Measurements from ENCODE around the gene ANKRD13A. TPM values are rescaled to one million over a fixed set of nuclear protein-coding genes. Genes with fewer than 3 reads are reported as not detected.
"Not testable (repeated sequence)": the region's sequence is repeated elsewhere in the genome, so short reads cannot be mapped to it uniquely, and the experiment has no call there.

ANKRD13A gene
- total RNA-seq, 1 donor from 2014 or later = 37.6 TPM

DNA sequence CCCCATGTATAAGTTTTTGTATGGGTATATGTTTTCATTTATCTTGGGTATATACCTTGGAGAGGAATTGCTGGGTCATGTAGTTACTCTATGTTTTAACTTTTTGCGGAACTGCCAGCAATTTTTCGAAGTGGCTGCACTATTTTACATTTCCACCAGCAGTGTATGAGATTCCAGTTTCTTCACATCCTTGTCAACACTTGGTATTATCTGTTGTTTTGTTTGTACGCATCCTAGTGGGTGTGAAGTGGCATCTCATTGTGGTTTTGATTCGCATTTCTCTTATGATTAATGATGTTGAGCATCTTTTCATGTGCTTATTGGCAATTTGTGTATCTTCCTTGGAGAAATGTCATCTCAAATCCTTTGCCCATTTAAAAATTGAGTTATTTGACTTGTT lies 6.9 kb downstream of the ANKRD13A start:
- Mint-ChIP-seq H3K27me3 (ENCODE audit: low read depth) (no peaks in the 10 kb centered on the region), H3K36me3 (ENCODE audit: low read depth) (no peaks in the 10 kb centered on the region), H3K4me1 (ENCODE audit: low read depth) (peaks cover 9% of the 10 kb centered on the region), H3K4me3 (ENCODE audit: unreplicated experiment) (no peak overlapping the region), H3K27ac (ENCODE audit: unreplicated experiment) (no peak overlapping the region), H3K9me3 (ENCODE audit: low read depth) (no peaks in the 10 kb centered on the region)
- TF ChIP-seq, protein P1, sequence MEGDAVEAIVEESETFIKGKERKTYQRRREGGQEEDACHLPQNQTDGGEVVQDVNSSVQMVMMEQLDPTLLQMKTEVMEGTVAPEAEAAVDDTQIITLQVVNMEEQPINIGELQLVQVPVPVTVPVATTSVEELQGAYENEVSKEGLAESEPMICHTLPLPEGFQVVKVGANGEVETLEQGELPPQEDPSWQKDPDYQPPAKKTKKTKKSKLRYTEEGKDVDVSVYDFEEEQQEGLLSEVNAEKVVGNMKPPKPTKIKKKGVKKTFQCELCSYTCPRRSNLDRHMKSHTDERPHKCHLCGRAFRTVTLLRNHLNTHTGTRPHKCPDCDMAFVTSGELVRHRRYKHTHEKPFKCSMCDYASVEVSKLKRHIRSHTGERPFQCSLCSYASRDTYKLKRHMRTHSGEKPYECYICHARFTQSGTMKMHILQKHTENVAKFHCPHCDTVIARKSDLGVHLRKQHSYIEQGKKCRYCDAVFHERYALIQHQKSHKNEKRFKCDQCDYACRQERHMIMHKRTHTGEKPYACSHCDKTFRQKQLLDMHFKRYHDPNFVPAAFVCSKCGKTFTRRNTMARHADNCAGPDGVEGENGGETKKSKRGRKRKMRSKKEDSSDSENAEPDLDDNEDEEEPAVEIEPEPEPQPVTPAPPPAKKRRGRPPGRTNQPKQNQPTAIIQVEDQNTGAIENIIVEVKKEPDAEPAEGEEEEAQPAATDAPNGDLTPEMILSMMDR (IDR thresholded peaks at IDR 0.05) = no peak
- no peak for DNase-seq (ENCODE audit: low spot score)

DNA sequence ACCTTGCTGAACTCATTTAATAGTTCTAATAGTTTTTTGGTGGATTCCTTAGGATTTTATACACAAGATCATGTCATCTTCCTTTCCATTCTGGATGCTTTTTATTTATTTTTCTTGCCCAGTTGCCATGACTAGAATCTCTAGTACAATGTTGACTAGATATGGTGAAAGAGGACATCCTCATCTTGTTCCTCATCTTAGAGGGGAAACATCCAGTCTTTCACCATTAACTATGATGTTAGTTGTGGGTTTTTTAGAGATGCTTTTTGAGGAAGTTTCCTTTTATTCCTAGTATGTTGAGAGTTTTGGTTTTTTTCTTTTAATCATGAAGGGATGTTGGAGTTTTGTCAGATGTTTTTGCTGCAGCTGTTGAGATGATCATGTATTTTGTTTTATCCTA lies 8.7 kb downstream of the ANKRD13A start:
- Mint-ChIP-seq H3K4me3 (ENCODE audit: unreplicated experiment) (no peak overlapping the region), H3K4me1 (ENCODE audit: low read depth) (no peaks in the 10 kb centered on the region), H3K27ac (ENCODE audit: unreplicated experiment) (no peak overlapping the region), H3K36me3 (ENCODE audit: low read depth) (peaks cover 2% of the 10 kb centered on the region), H3K27me3 (ENCODE audit: low read depth) (no peaks in the 10 kb centered on the region), H3K9me3 (ENCODE audit: low read depth) (no peaks in the 10 kb centered on the region)
- TF ChIP-seq, protein P1 (IDR thresholded peaks at IDR 0.05) = no peak
- DNase-seq (ENCODE audit: low spot score) = no peak

DNA sequence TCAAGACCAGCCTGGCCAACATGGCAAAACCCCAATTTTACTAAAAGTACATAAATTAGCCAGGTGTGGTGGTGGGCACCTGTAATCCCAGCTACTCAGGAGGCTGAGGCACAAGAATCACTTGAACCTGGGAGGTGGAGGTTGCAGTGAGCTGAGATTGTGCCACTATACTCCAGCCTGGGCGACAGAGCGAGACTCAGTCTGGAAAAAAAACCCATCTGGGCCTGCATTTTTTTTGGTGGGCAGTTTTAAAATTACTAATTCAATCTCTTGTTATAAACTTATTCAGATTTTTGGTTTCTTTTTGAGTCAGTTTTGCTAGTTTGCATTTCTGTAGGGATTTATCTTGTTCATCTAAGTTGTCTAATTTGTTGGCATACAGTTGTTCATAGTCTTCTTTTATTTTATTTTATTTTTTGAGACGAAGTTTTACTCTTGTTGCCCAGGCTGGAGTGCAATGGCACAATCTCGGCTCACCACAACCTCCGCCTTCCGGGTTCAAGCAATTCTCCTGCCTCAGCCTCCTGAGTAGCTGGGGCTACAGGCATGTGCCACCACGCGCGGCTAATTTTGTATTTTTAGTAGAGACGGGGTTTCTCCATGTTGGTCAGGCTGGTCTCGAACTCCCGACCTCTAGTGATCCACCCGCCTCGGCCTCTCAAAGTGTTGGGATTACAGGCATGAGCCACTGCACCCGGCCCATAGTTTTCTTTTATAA lies 9.6 kb downstream of the ANKRD13A start:
- DNase-seq (ENCODE audit: low spot score); H3K4me1 Mint-ChIP-seq (ENCODE audit: low read depth); H3K27ac Mint-ChIP-seq (ENCODE audit: unreplicated experiment); H3K4me3 Mint-ChIP-seq (ENCODE audit: unreplicated experiment); H3K36me3 Mint-ChIP-seq (ENCODE audit: low read depth); H3K9me3 Mint-ChIP-seq (ENCODE audit: low read depth); H3K27me3 Mint-ChIP-seq (ENCODE audit: low read depth): not testable (repeated sequence)

DNA sequence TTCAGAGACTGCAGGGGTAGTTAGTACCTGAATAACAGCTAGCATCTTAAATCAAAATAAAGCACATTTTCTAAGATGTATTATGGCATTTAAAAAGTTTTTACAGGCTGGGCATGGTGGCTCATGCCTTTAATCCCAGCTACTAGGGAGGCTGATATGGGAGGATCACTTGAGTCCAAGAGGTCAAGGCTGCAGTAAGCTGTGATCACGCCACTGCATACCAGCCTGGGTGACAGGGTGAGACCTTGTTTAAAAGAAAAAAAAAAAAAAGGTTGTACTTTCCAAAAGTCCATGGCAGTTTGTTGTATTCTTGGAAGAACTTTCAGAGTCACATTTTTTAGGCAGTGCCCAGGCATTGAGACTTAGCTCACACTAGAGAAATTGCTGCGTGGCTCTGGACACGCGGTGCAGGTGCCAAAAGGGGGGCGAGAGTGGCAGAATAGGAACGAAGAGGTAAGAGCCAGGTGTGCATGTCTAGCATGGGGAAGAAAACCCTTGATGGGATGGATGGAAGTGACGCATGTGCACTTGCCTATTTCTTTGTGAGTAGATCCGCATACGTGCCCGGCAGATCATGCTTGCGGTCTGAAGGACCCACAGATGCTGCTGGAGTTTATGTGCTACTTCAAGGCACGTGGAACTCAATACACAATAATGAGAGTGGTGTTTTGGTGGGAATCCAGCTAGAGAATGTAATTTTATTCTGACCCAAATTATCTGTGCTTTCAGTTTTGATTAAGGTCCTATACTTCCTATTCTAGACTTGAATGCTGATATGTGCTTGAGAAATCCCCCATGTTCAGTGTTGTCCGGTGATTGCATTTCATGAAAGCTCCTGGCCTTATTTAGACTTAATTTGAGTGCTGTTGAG lies 11.9 kb downstream of the ANKRD13A start:
- TF ChIP-seq, protein P1 (IDR thresholded peaks at IDR 0.05) = no peak
- peaks cover 8% of the 10 kb centered on the region for H3K36me3 Mint-ChIP-seq (ENCODE audit: low read depth)
- no peaks in the 10 kb centered on the region for H3K27me3 Mint-ChIP-seq (ENCODE audit: low read depth)
- no peaks in the 10 kb centered on the region for H3K9me3 Mint-ChIP-seq (ENCODE audit: low read depth)
- no peaks in the 10 kb centered on the region for H3K4me1 Mint-ChIP-seq (ENCODE audit: low read depth)
- DNase-seq (ENCODE audit: low spot score) = no peak
- H3K27ac Mint-ChIP-seq (ENCODE audit: unreplicated experiment) = no peak overlapping the region
- no peak overlapping the region for H3K4me3 Mint-ChIP-seq (ENCODE audit: unreplicated experiment)

DNA sequence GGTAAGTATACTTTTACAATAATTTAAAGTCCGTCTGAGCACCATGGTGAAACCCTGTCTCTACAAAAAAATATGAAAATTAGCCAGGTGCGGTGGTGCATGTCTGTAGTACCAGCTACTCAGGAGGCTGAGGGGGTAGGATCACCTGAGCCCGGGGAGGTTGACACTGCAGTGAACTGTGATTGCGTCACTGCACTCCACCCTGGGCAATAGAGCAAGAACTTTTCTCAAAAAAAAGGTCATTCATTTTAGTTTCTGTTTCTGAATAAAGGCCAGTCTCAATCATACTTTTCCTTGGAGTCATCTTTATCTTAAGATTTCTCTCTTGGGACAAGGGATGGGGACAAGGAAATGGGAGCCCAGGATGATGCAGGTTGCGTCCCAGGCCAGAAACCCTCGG lies 12.9 kb downstream of the ANKRD13A start:
- Mint-ChIP-seq H3K4me1 (ENCODE audit: low read depth) (no peaks in the 10 kb centered on the region), H3K4me3 (ENCODE audit: unreplicated experiment) (no peak overlapping the region), H3K27me3 (ENCODE audit: low read depth) (no peaks in the 10 kb centered on the region), H3K9me3 (ENCODE audit: low read depth) (no peaks in the 10 kb centered on the region), H3K36me3 (ENCODE audit: low read depth) (peaks cover 8% of the 10 kb centered on the region), H3K27ac (ENCODE audit: unreplicated experiment) (no peak overlapping the region)
- TF ChIP-seq, protein P1 (IDR thresholded peaks at IDR 0.05) = no peak
- DNase-seq (ENCODE audit: low spot score) = no peak
